Epidermal melanocyte (primary cell): Measurements from ENCODE around the gene EEF1AKMT4.

Source experiments
- DNase-seq: peaks from one replicate; pipeline ENCODE4 v3.0.0; 2011; ENCODE audit warnings: low spot score; ENCODE audit not compliant: insufficient read length

The EEF1AKMT4 gene

DNA sequence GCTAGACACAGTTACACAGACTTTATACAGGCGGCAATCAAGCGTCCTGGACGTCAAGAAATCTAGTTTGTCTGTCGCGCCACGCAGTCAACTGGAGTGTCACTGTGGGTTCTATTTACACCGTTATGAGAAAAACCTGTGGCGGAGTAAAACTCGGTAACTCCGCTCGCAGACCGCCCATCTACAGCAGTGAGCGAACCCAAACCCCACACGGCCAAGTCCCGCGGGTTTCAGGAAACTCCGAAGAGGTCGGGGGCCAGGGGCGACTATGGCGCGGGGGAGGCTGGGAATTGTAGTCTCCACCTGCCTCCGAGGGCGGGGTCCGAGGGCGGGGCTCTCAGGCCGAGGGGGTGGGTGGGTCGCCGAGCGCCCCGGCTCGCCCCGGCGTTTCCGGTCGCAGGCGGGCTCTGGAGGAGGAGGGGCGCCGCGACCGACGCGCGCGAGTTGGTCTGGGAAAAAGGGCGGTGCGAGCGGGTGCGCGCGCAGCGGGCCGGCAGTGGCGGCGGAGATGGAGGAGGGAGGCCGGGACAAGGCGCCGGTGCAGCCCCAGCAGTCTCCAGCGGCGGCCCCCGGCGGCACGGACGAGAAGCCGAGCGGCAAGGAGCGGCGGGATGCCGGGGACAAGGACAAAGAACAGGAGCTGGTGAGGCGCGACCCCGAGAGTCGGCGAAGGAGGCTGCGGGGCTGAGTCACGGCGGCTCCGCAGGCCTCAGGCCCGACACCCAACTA lies 49.5 kb downstream of the EEF1AKMT4 start, which contains the start of gene PSMD2:
TSS of gene PSMD2 (plus strand) at position 483 of the 729 bp plus-strand sequence. CDS start at position 509, 26 bp downstream.
- DNase-seq, result peak; percentile 94

DNA sequence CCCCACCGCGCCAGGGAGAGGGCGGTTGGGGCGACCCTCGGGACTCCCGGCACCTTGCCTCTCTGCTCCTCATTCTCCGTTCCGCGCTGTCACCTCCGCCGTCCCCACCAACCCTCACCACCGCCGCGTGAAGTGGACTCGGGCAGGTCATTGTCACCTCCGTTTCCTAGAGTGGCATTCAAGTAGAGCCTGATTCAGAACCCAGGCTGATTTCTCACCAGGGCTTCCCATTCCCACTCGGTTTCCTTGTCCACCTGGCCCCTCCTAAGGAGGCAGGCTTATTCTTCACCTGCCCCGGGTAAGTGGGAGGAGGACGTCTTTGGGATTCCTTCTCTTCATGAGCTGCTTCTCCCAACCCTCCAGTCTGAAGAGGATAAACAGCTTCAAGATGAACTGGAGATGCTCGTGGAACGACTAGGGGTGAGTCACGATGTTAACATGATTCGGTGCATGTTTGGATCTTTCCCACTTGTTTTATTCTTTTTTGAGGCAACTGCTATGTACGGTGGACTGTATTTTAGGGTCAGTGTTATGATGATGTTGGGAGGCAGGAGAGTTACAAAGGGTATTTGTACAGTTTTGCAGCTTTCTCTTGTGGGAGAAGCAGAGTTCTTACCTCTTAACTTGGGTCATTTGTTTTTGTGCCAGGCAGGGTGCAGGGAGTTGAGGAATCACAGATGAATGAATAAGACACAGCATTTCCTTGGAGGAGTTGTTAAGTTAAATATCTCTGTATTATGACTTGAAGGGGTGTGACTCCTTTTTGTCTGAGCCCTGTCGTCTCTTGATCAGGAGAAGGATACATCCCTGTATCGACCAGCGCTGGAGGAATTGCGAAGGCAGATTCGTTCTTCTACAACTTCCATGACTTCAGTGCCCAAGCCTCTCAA lies 50.3 kb downstream of the EEF1AKMT4 start:
- DNase-seq, result no peak

DNA sequence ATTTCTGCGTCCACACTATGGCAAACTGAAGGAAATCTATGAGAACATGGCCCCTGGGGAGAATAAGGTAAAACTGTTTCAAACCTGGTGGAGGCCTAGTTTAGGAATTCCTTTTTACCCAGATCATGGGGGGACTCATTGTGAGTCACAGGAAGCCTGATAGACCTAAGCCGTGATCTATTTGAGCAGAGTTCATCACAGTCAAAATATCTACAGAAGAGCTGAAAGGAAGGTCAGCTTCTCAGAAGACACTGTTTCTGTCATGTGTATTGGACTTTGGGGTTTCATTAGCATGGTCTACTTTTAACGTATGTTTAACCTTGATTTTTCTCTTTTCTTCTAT lies 50.9 kb downstream of the EEF1AKMT4 start:
- no peak for DNase-seq

DNA sequence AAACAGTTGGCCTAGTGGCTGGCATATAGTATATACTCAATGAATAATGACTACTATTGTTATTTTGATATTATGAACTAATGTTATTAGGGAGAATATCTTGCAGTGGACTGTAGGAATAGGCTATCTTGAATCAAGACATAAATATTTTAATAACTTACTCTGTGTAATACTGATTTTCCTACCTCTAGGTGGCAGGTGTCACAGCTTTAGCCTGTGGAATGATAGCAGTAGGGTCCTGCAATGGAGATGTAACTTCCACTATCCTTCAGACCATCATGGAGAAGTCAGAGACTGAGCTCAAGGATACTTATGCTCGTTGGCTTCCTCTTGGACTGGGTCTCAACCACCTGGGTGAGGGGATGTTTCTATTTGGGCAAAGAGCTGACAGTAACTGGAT lies 56.1 kb downstream of the EEF1AKMT4 start:
- DNase-seq, result no peak

DNA sequence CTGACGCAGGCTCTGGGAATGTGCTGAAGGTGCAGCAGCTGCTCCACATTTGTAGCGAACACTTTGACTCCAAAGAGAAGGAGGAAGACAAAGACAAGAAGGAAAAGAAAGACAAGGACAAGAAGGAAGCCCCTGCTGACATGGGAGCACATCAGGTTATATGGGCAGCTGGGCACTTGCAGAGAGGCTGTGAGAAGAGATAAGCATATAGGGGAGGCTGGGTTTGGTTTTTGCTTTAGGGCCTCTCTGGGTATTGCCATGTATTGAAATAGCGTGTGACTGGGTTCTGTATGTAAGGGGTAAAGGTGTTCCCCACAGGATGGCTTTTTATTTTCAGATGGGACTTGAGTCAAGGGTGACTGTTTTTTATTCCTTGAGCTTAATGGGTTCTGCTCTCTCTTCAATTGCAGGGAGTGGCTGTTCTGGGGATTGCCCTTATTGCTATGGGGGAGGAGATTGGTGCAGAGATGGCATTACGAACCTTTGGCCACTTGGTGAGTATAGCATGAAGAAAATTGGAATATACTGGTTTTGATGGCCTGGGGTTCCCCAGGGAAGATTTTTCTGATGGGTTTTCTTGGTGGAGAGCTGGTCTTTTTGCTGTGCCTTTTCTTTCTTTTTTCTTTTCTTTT lies 57.0 kb downstream of the EEF1AKMT4 start:
- no peak for DNase-seq

DNA sequence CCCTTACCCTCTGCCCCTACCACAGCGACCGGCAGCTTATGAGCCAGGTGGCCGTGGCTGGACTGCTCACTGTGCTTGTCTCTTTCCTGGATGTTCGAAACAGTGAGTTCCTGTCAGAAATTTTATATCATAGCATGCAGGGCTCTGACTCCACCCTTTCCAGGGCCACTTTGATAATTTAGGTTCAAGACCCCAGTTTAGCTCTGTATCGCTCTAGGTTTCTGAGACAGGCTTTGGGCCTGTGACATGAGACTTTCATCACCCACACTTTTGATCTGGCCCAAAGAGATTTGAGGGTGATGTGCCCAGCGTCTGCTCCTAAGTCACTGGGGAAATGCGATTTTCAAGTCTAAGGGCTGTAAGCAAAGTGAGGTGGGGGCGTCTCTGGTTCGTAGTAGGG lies 58.4 kb downstream of the EEF1AKMT4 start:
- DNase-seq, result no peak
